Cerebellar nuclear complex (tissue), 1 donor: ENCODE measurements around the gene DNAH6.
"Not testable (repeated sequence)": the region's sequence is repeated elsewhere in the genome, so short reads cannot be mapped to it uniquely, and the experiment has no call there.

Experiments used
- DNase-seq, 2 experiments: peaks; one replicate each; lab custom pipeline; 2025; lab: John Stamatoyannopoulos, UW

The DNAH6 gene

GRCh38 chr2:84741182-84741822, 225.0 kb downstream of the DNAH6 start:
- DNase-seq: no peak

- no peak for DNase-seq
These were observed 232.0 kb downstream of the DNAH6 start for GRCh38 chr2:84748341-84748740.

- no peak for DNase-seq
These were observed 233.1 kb downstream of the DNAH6 start for GRCh38 chr2:84749442-84749841.

- DNase-seq: no peak
These were observed 238.8 kb downstream of the DNAH6 start for GRCh38 chr2:84755096-84755495.

GRCh38 chr2:84757648-84758047, 241.3 kb downstream of the DNAH6 start:
- DNase-seq: no peak

GRCh38 chr2:84766791-84767190, 250.5 kb downstream of the DNAH6 start:
- DNase-seq: no peak

- DNase-seq: no peak
These were observed 252.5 kb downstream of the DNAH6 start for GRCh38 chr2:84768840-84769239.

- DNase-seq: no peak
These were observed 254.0 kb downstream of the DNAH6 start for GRCh38 chr2:84770280-84770679.

GRCh38 chr2:84771251-84771650, 255.0 kb downstream of the DNAH6 start:
- DNase-seq: no peak

GRCh38 chr2:84773562-84773961, 257.3 kb downstream of the DNAH6 start:
- DNase-seq: not testable (repeated sequence)

- no peak for DNase-seq
These were observed 259.7 kb downstream of the DNAH6 start for GRCh38 chr2:84776011-84776410.

- no peak for DNase-seq
These were observed 262.8 kb downstream of the DNAH6 start for GRCh38 chr2:84778911-84779690.

GRCh38 chr2:84779781-84780180, 263.5 kb downstream of the DNAH6 start:
- DNase-seq: no peak

GRCh38 chr2:84781942-84782716, 265.8 kb downstream of the DNAH6 start:
- DNase-seq: no peak

GRCh38 chr2:84782717-84783442, 266.6 kb downstream of the DNAH6 start:
- no peak for DNase-seq

GRCh38 chr2:84785950-84786349, 269.7 kb downstream of the DNAH6 start:
- no peak for DNase-seq

GRCh38 chr2:84786601-84787000, 270.3 kb downstream of the DNAH6 start:
- DNase-seq: peak in 1 of 2 experiments; percentile 3

- DNase-seq: no peak
These were observed 271.7 kb downstream of the DNAH6 start for GRCh38 chr2:84788027-84788426.

- DNase-seq: no peak
These were observed 272.2 kb downstream of the DNAH6 start for GRCh38 chr2:84788498-84788897.

- DNase-seq: no peak
These were observed 276.7 kb downstream of the DNAH6 start for GRCh38 chr2:84792856-84793522.

- no peak for DNase-seq
These were observed 277.3 kb downstream of the DNAH6 start for GRCh38 chr2:84793641-84794040.

GRCh38 chr2:84796798-84797197, 280.5 kb downstream of the DNAH6 start:
- no peak for DNase-seq
